MCF 10A (cell line): Measurements from ENCODE around the gene COX20. TPM values are rescaled to one million over a fixed set of nuclear protein-coding genes. Genes with fewer than 3 reads are reported as not detected.
"Not testable (repeated sequence)": the region's sequence is repeated elsewhere in the genome, so short reads cannot be mapped to it uniquely, and the experiment has no call there.

ENCODE experiments used
- BruUV-seq: library from RNA; stranded (reverse); fragments of 400-500 nt; replicated peaks from 2 replicates; lab custom pipeline; 2021; lab: Mats Ljungman, UMichigan
- CTCF ChIA-PET: fragments of 300-600 bp; sonication (Branson Sonifier 250); formaldehyde crosslinking; extraction: SDS; loops from one replicate; lab custom pipeline; 2021; ENCODE audit warnings: antibody characterized with exemption, inconsistent platforms; lab: Yijun Ruan, JAX
- POLR2A ChIA-PET: fragments of 300-600, 350-650 bp; sonication (Branson Sonifier 250); formaldehyde crosslinking; extraction: SDS; loops from one replicate; lab custom pipeline; 2020; ENCODE audit warnings: antibody characterized with exemption, inconsistent platforms; lab: Yijun Ruan, JAX
- DNase-seq: peaks from one replicate; pipeline ENCODE4 v3.0.0-alpha.2; 2018; ENCODE audit not compliant: unreplicated experiment
- H3K27ac Mint-ChIP-seq: one replicate; pipeline ENCODE4 v1.8.0; 2022; ENCODE audit warnings: mild to moderate bottlenecking, low read depth, mixed read lengths; ENCODE audit not compliant: unreplicated experiment
- H3K27me3 Mint-ChIP-seq: one replicate; pipeline ENCODE4 v1.8.0; 2022; ENCODE audit warnings: mixed read lengths; ENCODE audit not compliant: insufficient read depth, unreplicated experiment
- H3K36me3 Mint-ChIP-seq: one replicate; pipeline ENCODE4 v1.8.0; 2022; ENCODE audit warnings: mild to moderate bottlenecking, moderate library complexity, mixed read lengths; ENCODE audit not compliant: insufficient read depth, unreplicated experiment
- H3K4me1 Mint-ChIP-seq: one replicate; pipeline ENCODE4 v1.8.0; 2022; ENCODE audit warnings: mixed read lengths; ENCODE audit not compliant: insufficient read depth, unreplicated experiment
- H3K4me3 Mint-ChIP-seq: one replicate; pipeline ENCODE4 v1.8.0; 2022; ENCODE audit warnings: mild to moderate bottlenecking, moderate library complexity, mixed read lengths; ENCODE audit not compliant: unreplicated experiment
- H3K9me3 Mint-ChIP-seq: one replicate; pipeline ENCODE4 v1.8.0; 2022; ENCODE audit warnings: mixed read lengths; ENCODE audit not compliant: unreplicated experiment
- intact Hi-C: fragments of 100-400 bp; cut with micrococcal nuclease; formaldehyde crosslinking; loops from 2 replicates; pipeline ENCODE4 v1.14.1; 2022
- total RNA-seq: library from RNA; stranded (reverse); gene quantifications from 2 replicates; pipeline ENCODE4 v1.2.3, GENCODE V29; 2022
- TF ChIP-seq, protein P1 (sequence below): fragments of 200-600 bp; IDR thresholded peaks from one replicate; pipeline ENCODE4 v1.8.0; 2022; ENCODE audit warnings: antibody characterized with exemption, mild to moderate bottlenecking; ENCODE audit not compliant: unreplicated experiment

The COX20 gene
- total RNA-seq, 1 experiment from 2014 or later, result 44.6 TPM

DNA sequence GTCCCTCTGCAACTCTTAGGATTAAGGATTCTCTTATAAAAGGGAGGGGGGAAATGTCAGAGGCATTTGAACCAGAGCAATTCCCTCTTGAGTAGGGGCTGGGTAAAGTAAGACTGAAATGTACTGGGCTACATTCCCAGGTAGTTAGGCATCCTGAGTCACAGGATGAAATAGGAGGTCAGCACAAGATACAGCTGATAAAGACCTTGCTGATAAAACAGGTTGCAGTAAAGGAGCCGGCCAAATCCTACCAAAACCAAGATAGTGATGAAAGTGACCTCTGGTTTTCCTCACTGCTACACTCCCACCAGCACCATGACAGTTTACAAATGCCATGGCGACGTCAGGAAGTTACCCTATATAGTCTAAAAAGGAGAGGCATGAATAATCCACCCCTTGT lies 14.3 kb upstream of the COX20 start:
- no TSS peak for BruUV-seq
- TF ChIP-seq, protein P1, sequence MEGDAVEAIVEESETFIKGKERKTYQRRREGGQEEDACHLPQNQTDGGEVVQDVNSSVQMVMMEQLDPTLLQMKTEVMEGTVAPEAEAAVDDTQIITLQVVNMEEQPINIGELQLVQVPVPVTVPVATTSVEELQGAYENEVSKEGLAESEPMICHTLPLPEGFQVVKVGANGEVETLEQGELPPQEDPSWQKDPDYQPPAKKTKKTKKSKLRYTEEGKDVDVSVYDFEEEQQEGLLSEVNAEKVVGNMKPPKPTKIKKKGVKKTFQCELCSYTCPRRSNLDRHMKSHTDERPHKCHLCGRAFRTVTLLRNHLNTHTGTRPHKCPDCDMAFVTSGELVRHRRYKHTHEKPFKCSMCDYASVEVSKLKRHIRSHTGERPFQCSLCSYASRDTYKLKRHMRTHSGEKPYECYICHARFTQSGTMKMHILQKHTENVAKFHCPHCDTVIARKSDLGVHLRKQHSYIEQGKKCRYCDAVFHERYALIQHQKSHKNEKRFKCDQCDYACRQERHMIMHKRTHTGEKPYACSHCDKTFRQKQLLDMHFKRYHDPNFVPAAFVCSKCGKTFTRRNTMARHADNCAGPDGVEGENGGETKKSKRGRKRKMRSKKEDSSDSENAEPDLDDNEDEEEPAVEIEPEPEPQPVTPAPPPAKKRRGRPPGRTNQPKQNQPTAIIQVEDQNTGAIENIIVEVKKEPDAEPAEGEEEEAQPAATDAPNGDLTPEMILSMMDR, result no peak
- no peaks in the 10 kb centered on the region for H3K36me3 Mint-ChIP-seq
- no peak for DNase-seq
- POLR2A ChIA-PET, result interaction anchor here (0.6 to 1.4 kb wide), 5 partner anchors 9 to 167 kb away, joined by 3 to 4 read pairs (median 4); partner anchors contain the start of gene COX20
- H3K4me1 Mint-ChIP-seq, result no peaks in the 10 kb centered on the region
- CTCF ChIA-PET, result interaction anchor here (1.1 kb wide), 1 partner anchor 21 kb away, joined by 3 read pairs; no protein-coding TSS in a partner anchor
- H3K27ac Mint-ChIP-seq, result no peak overlapping the region
- no peaks in the 10 kb centered on the region for H3K9me3 Mint-ChIP-seq
- H3K4me3 Mint-ChIP-seq, result no peak overlapping the region
- intact Hi-C loops, result no loop called here
- no peaks in the 10 kb centered on the region for H3K27me3 Mint-ChIP-seq

DNA sequence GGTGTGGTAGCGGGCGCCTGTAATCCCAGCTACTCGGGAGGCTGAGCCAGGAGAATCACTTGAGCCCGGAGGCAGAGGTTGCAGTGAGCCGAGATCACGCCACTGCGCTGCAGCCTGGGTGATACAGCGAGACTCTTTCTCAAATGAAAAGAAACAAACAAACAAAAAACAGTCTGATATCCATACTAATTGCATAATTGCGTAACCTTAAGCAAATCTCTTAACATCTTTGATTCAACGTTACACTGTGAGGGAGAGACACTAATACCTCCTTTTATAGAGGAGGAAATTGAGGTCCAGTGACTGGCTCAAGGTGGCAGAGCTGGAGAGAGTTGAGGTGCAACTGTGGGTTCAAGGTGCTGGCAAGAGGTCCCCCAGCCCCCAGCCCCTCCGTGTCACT lies 12.6 kb upstream of the COX20 start:
- CTCF ChIA-PET, result interaction anchor here (1.0 to 1.8 kb wide), 3 partner anchors 10 to 220 kb away, joined by 3 to 6 read pairs (median 3); no protein-coding TSS in a partner anchor
- Mint-ChIP-seq H3K4me1 (no peaks in the 10 kb centered on the region), H3K27me3 (no peaks in the 10 kb centered on the region), H3K27ac (no peak overlapping the region), H3K4me3 (no peak overlapping the region), H3K36me3 (peaks cover 4% of the 10 kb centered on the region), H3K9me3 (no peaks in the 10 kb centered on the region)
- POLR2A ChIA-PET, result no interaction called here
- TF ChIP-seq, protein P1, result no peak
- BruUV-seq, result no TSS peak
- no peak for DNase-seq
- intact Hi-C loops, result no loop called here

DNA sequence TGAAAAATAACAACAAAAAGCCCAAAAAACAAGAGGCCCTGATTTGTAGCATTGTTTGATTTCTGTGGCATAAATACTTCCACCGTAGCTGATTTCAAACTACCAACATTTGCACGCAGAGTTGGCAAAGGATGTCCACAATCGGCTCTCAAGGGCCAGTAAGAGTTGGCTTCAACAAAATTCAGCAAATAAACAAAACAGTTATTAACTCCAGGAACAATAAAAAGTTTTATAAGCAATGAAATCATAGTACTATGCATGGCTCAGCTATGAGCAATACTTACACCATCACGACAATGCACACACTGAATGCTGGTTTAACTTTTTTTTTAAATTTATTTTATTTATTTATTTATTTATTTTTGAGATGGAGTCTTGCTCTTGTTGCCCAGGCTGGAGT lies 8.7 kb upstream of the COX20 start:
- ChIA-PET CTCF (interaction anchor here (0.5 to 1.5 kb wide), 4 partner anchors 29 to 1709 kb away, joined by 3 to 10 read pairs (median 4); no protein-coding TSS in a partner anchor), POLR2A (interaction anchor here (0.6 to 4.4 kb wide), 5 partner anchors 8 to 215 kb away, joined by 3 to 30 read pairs (median 5); partner anchors contain the start of gene COX20)
- no TSS peak for BruUV-seq
- no peaks in the 10 kb centered on the region for H3K27me3 Mint-ChIP-seq
- H3K4me3 Mint-ChIP-seq, result no peak overlapping the region
- DNase-seq, result no peak
- intact Hi-C loops, result no loop called here
- peaks cover 16% of the 10 kb centered on the region for H3K36me3 Mint-ChIP-seq
- no peaks in the 10 kb centered on the region for H3K9me3 Mint-ChIP-seq
- TF ChIP-seq, protein P1, result no peak
- peaks cover 6% of the 10 kb centered on the region for H3K4me1 Mint-ChIP-seq
- no peak overlapping the region for H3K27ac Mint-ChIP-seq

DNA sequence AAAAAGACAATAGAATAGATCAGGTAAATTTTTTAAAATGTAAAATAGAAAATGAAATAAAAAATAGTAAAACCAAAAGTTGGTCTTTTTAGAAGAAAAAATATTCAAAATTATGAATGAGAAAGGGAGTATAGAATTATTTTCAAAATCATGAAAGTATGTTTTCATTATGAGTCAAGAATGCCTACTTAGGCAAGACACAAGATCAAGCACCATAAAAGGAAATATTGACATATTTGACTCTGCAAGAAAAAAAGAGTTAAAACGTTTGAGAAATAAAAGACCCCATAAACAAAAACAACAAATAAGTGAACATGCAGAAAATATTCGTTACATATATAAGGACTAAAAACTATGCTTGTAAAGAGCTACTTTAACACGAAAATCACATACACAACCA lies 4.8 kb upstream of the COX20 start:
- no TSS peak for BruUV-seq
- TF ChIP-seq, protein P1, result no peak
- ChIA-PET POLR2A (interaction anchor here (0.6 to 4.7 kb wide), 10 partner anchors 8 to 461 kb away, joined by 3 to 45 read pairs (median 4); partner anchors contain the start of genes DESI2 and HNRNPU), CTCF (interaction anchor here (0.6 to 2.9 kb wide), 5 partner anchors 29 to 211 kb away, joined by 3 to 19 read pairs (median 5); no protein-coding TSS in a partner anchor)
- no peaks in the 10 kb centered on the region for H3K9me3 Mint-ChIP-seq
- DNase-seq, result no peak
- H3K4me1 Mint-ChIP-seq, result peaks cover 17% of the 10 kb centered on the region
- H3K27me3 Mint-ChIP-seq, result no peaks in the 10 kb centered on the region
- intact Hi-C loops, result loop anchor here (10.0 kb wide), 1 partner anchor 376 kb away; the partner anchor contains the start of gene ADSS2
- H3K27ac Mint-ChIP-seq, result peak overlapping the region; percentile 78
- no peak overlapping the region for H3K4me3 Mint-ChIP-seq
- H3K36me3 Mint-ChIP-seq, result peaks cover 38% of the 10 kb centered on the region

DNA sequence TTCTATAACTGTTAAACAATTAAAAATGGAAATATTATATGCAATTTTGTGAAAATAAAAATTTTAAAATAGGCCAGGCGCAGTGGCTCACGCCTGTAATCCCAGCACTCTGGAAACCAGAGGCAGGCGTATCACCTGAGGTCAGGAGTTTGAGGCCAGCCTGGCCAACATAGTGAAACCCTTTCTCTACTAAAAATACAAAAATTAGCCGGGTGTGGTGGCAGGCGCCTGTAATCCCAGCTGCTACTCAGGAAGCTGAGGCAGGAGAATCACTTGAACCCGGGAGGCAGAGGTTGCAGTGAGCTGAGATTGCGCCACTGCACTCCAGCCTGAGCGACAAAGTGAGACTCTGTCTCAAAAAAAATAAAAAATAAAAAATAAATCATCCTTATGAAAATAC lies 2.2 kb upstream of the COX20 start:
- DNase-seq, H3K27me3 Mint-ChIP-seq, H3K9me3 Mint-ChIP-seq, BruUV-seq: not testable (repeated sequence)
- peak overlapping the region; percentile 99 for H3K27ac Mint-ChIP-seq
- POLR2A ChIA-PET, result interaction anchor here (0.7 to 24.3 kb wide), 18 partner anchors 8 to 1632 kb away, joined by 3 to 1456 read pairs (median 6); partner anchors contain the start of genes CEP170, DESI2, HNRNPU and SDCCAG8
- peak overlapping the region; percentile 81 for H3K4me3 Mint-ChIP-seq
- intact Hi-C loops, result loop anchor here (1.0 to 10.0 kb wide), 2 partner anchors 230 to 378 kb away; partner anchors contain the start of gene ADSS2
- CTCF ChIA-PET, result interaction anchor here (0.6 to 2.8 kb wide), 12 partner anchors 19 to 578 kb away, joined by 3 to 18 read pairs (median 3); a partner anchor contains a TSS
- peaks cover 59% of the 10 kb centered on the region for H3K36me3 Mint-ChIP-seq
- H3K4me1 Mint-ChIP-seq, result peaks cover 27% of the 10 kb centered on the region
